Epithelial cell of proximal tubule (primary cell): ENCODE data around the gene MBTPS1. TPM values are rescaled to one million over a fixed set of nuclear protein-coding genes. Genes with fewer than 3 reads are reported as not detected.

Experiments
- DNase-seq: peaks from one replicate; pipeline ENCODE4 v3.0.0-alpha.2; 2011; ENCODE audit warnings: low read depth
- H3K4me3 ChIP-seq: 2 replicates; pipeline ENCODE4 v1.5.1; 2011; ENCODE audit warnings: low read depth, mild to moderate bottlenecking, low read length
- CTCF ChIP-seq: conservative IDR thresholded peaks from 2 replicates; pipeline ENCODE4 v1.5.1; 2012; ENCODE audit warnings: low read depth, mild to moderate bottlenecking, low read length
- total RNA-seq: library from RNA; depleted of rRNA; stranded (reverse); fragments of >200 nt; gene quantifications from 2 replicates; pipeline ENCODE4 v1.2.3, GENCODE V29; 2015

MBTPS1 gene
- total RNA-seq, 1 donor from 2014 or later, result 76.3 TPM

DNA sequence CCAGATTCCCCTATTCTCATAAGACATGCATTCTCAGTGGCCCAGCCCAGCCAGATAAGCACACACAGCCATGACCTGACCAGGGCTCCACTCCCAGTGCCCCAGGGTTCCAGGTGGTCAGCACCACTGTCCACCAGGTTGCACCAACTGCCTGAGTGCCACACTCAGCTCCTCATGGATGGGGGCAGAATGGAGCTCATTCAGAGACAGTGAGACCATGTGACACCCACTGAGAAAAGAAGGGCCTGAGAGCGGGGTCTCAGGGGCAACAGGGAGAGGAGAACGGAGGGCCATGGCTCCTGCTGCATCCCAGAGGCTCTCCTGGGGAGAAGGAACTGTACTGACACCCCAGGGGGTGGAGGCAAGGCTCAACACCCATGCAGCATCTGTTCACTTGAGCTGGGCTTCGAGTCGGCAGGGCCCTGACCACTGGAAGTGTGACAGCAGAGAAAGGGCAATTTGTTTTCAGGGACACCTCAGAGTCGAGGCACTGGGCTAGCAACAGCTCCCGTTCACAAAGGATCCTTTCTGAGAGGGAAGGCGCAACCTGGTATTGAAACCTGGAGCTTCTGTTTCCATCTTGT is 55.4 kb downstream of the MBTPS1 start:
- no peak overlapping the region for H3K4me3 ChIP-seq
- no peak for TF ChIP-seq CTCF

GRCh38 chr16:84059946-84060901 is 56.5 kb downstream of the MBTPS1 start:
- no peak for DNase-seq
- no peak for TF ChIP-seq CTCF
- no peak overlapping the region for H3K4me3 ChIP-seq

More for the DNA sequence above, 55.4 kb downstream of the MBTPS1 start:
- DNase-seq, result no peak

GRCh38 chr16:84059111-84059510 is 57.6 kb downstream of the MBTPS1 start:
- DNase-seq, result no peak
- no peak for TF ChIP-seq CTCF
- no peak overlapping the region for H3K4me3 ChIP-seq

DNA sequence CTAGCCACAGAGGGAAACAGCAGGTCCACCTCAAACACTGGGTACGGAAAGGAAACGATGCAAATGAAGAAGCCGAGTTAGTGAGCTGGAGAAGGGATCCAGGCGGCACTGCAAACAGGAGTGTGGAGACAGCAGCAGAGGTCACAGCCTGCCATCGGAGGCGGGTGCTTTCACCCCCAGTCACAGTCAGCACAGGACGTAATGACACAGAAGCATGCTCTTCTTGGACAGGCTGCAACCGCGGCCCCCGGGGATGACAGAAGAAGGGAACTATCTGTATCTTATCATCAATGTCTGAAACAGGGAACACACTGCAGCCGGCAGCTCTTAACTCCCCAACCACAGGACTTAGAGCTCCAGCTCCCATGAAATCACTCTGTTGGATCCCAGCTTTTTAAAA is 58.1 kb downstream of the MBTPS1 start:
- DNase-seq, result no peak
- TF ChIP-seq CTCF, result no peak
- H3K4me3 ChIP-seq, result no peak overlapping the region

DNA sequence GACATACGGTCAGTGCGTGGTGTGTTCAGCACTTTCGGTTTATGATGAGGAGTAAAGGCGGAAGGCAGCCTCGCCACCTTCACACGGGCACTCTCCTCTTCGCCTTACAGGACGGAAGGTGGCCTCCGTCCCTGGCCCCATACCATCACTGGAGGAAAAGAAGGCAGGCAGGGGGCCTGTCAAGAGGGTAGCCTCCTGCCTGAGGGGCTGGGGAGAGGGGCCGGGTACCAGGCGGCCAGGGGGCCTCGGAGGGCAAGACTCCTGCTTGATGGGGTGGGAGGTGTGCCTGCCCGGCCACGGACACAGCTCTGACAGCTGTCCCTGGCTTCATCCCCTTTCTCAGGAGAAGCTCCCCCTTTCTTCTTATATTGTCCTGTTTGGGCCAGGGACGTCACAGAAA is 58.5 kb downstream of the MBTPS1 start:
- H3K4me3 ChIP-seq, result no peak overlapping the region
- TF ChIP-seq CTCF, result no peak
- DNase-seq, result no peak

DNA sequence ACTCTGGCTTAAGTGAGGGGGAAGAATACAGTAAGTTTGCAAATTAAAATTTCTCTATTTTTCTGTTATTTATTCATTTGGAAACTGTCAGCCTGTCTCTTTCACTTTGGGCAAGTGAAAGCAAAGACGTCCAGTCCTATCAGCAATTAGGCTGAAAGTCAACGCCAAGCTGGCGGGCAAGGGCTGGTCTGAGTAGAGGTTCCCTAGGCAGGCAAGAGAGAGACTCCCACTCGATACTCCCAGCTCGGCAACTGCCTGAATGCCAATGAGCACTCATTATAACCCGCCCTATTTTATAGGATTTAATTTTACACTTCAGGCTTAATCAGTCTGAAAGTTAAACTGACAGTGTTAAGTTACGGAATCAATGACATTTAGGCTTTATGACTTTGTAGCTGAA is 59.8 kb downstream of the MBTPS1 start:
- H3K4me3 ChIP-seq, result no peak overlapping the region
- no peak for DNase-seq
- no peak for TF ChIP-seq CTCF
